ENCODE measurements around the gene TOR4A.
"Not testable (repeated sequence)": the region's sequence is repeated elsewhere in the genome, so short reads cannot be mapped to it uniquely, and the experiment has no call there.

TOR4A gene

GRCh38 chr9:137326445-137327065, 49.0 kb downstream of the TOR4A start:
- no peak for ATAC-seq
- TF ChIP-seq ZNF8 (CRISPR knock-in tag; IDR thresholded peaks at IDR 0.05) (no peak), ZFP3 (CRISPR knock-in tag; IDR thresholded peaks at IDR 0.05) (no peak), CSRNP3 (CRISPR knock-in tag; IDR thresholded peaks at IDR 0.05) (no peak), ZC3H10 (CRISPR knock-in tag; IDR thresholded peaks at IDR 0.05) (no peak), PPARA (CRISPR knock-in tag; IDR thresholded peaks at IDR 0.05; ENCODE audit: borderline replicate concordance) (no peak)

GRCh38 chr9:137327641-137328550, 50.4 kb downstream of the TOR4A start:
- not testable (repeated sequence) for ATAC-seq

- ATAC-seq, result not testable (repeated sequence)
Observed at GRCh38 chr9:137329590-137329989, 52.1 kb downstream of the TOR4A start.

- TF ChIP-seq BACH2 (CRISPR knock-in tag; IDR thresholded peaks at IDR 0.05; ENCODE audit: borderline replicate concordance) (no peak), ISL1 (CRISPR knock-in tag; IDR thresholded peaks at IDR 0.05) (no peak), TCF4 (CRISPR knock-in tag; IDR thresholded peaks at IDR 0.05; ENCODE audit: borderline replicate concordance) (no peak), CSDC2 (CRISPR knock-in tag; IDR thresholded peaks at IDR 0.05) (no peak), SNAI2 (CRISPR knock-in tag; IDR thresholded peaks at IDR 0.05) (no peak), TSHZ2 (CRISPR knock-in tag; IDR thresholded peaks at IDR 0.05) (no peak), ZNF565 (CRISPR knock-in tag; conservative IDR thresholded peaks at IDR 0.05; ENCODE audit: low read depth) (no peak), ZC3H10 (CRISPR knock-in tag; IDR thresholded peaks at IDR 0.05) (no peak), ESRRG (CRISPR knock-in tag; IDR thresholded peaks at IDR 0.05) (no peak), CSRNP3 (CRISPR knock-in tag; IDR thresholded peaks at IDR 0.05) (no peak), TOX (CRISPR knock-in tag; IDR thresholded peaks at IDR 0.05; ENCODE audit: borderline replicate concordance) (no peak), PPARA (CRISPR knock-in tag; IDR thresholded peaks at IDR 0.05; ENCODE audit: borderline replicate concordance) (no peak), GLIS3 (CRISPR knock-in tag; IDR thresholded peaks at IDR 0.05) (no peak), ARNTL (CRISPR knock-in tag; IDR thresholded peaks at IDR 0.05; ENCODE audit: borderline replicate concordance, low read depth) (no peak)
- ATAC-seq, result no peak
Observed at GRCh38 chr9:137330689-137331088, 53.2 kb downstream of the TOR4A start.

GRCh38 chr9:137331929-137332328, 54.4 kb downstream of the TOR4A start:
- no peak for ATAC-seq
- TF ChIP-seq GLIS3 (CRISPR knock-in tag; IDR thresholded peaks at IDR 0.05) (no peak), BACH2 (CRISPR knock-in tag; IDR thresholded peaks at IDR 0.05; ENCODE audit: borderline replicate concordance) (no peak), PPARA (CRISPR knock-in tag; IDR thresholded peaks at IDR 0.05; ENCODE audit: borderline replicate concordance) (no peak), TCF4 (CRISPR knock-in tag; IDR thresholded peaks at IDR 0.05; ENCODE audit: borderline replicate concordance) (no peak), ARNTL (CRISPR knock-in tag; IDR thresholded peaks at IDR 0.05; ENCODE audit: borderline replicate concordance, low read depth) (no peak), POU6F1 (CRISPR knock-in tag; IDR thresholded peaks at IDR 0.05; ENCODE audit: borderline replicate concordance, low read depth) (no peak), CREB5 (CRISPR knock-in tag; IDR thresholded peaks at IDR 0.05; ENCODE audit: low read depth) (no peak), ZFP3 (CRISPR knock-in tag; IDR thresholded peaks at IDR 0.05) (no peak), ISL1 (CRISPR knock-in tag; IDR thresholded peaks at IDR 0.05) (no peak), CSRNP3 (CRISPR knock-in tag; IDR thresholded peaks at IDR 0.05) (no peak), ZFP30 (CRISPR knock-in tag; IDR thresholded peaks at IDR 0.05) (no peak)
